Measurements from ENCODE around the gene SLC25A13.
A peak's percentile ranks its signal among the peaks of the same experiment; 100 is the strongest.
"Not testable (repeated sequence)": the region's sequence is repeated elsewhere in the genome, so short reads cannot be mapped to it uniquely, and the experiment has no call there.

The SLC25A13 gene, protein sequence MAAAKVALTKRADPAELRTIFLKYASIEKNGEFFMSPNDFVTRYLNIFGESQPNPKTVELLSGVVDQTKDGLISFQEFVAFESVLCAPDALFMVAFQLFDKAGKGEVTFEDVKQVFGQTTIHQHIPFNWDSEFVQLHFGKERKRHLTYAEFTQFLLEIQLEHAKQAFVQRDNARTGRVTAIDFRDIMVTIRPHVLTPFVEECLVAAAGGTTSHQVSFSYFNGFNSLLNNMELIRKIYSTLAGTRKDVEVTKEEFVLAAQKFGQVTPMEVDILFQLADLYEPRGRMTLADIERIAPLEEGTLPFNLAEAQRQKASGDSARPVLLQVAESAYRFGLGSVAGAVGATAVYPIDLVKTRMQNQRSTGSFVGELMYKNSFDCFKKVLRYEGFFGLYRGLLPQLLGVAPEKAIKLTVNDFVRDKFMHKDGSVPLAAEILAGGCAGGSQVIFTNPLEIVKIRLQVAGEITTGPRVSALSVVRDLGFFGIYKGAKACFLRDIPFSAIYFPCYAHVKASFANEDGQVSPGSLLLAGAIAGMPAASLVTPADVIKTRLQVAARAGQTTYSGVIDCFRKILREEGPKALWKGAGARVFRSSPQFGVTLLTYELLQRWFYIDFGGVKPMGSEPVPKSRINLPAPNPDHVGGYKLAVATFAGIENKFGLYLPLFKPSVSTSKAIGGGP

DNA sequence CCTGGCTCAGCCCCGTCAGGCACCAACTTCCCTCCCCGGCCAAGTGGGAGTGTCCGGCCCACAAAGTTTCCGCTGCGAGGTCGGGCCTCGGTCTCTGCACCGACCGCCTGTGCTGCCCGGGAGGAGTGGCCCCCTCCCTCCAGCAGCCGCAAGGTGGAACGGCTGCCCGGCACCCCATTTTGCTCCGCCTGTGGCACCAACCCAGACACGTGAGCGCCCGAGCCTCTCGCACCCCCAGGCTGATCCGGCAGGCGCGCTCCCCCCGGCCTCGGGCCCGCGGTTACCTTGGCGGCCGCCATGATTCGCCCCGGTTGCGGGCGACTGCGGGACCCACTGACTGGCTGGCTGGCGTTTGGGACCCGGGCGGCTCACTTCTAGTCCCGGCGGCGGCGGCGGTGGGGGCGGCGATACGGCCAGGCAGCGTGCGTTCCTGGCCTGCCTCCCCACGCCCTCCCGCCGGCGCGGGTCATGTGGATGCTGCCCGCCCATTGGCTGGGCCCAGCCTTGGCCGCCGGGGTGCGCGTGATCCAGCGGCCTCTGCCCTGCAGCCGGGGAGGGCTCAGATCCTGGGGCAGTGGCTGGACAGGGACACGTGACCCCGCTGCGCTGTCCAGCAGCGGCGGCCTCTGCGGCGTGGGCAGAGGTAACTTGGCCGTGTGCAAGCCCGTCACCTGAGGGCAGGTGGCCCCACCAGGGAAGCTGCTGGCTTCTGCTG, at the start of gene SLC25A13:
TSS of gene SLC25A13 (minus strand) at position 441 of the 715 bp plus-strand sequence. CDS start at position 299, 142 bp downstream.
- DNase-seq (ENCODE audit: low read depth in 2 of 2), result peak; percentile 60 to 61

DNA sequence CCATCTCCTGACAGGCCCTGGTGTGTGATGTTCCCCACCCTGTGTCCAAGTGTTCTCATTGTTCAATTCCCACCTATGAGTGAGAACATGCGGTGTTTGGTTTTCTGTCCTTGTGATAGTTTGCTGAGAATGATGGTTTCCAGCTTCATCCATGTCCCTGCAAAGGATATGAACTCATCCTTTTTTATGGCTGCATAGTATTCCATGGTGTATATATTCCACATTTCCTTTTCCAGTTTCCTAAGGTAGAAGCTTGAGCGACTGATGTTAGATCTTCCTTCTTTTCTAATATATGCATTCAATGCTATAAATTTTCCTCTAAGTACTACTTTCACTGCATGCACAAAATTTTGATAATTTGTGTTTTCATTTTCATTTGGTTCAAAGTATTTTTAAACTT, 44.0 kb upstream of the SLC25A13 start:
- DNase-seq (ENCODE audit: low read depth in 2 of 2), result not testable (repeated sequence)

DNA sequence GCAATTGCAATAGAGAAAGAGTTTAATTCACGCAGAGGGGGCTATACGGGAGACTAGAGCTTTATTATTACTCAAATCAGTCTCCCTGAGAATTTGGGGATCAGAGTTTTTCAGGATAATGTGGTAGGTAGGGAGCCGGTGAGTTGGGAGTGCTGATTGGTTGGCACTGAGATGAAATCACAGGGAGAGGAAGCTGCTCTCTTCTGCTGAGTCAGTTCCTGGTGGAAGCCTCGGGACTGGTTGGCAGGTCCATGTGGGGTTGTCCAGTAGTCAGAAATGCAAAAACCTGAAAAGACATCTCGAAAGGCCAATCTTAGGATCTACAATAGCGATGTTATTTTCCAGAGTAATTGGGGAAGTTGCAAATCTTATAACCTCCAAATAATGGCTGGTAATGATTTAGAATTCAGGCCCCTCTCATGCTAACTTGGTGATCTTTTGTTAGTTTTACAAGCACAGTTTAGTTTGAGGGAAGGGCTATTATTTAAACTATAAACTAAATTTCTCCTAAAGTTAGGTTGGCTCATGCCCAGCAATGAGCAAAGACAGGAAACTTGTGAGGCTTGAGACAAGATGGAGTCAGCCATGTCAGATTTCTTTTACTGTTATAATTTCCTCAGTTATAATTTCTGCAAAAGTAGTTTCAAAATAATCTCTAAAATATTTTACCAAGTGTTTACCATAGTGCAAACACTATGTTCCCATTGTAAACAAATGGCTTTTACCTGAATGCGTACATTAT, 39.4 kb upstream of the SLC25A13 start:
- no peak for DNase-seq (ENCODE audit: low read depth in 2 of 2)

DNA sequence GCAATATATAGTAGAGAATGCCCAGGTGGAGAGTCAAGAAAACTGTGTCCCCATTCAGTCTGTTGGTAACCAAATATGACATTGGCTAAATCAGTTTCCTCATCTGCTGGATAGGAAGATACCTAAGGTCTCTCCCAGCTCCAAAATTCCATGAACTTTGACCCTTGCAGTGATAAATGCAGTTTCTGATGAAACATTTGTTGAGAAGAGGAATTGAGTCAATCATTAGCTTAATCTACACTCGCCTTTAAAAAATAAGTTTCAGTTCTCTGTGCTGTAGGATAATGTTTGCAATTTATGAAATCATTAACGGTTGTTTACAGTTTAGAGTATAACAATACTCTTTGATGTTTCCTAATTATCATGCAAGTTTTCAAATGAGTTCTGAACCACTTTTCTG, 38.0 kb upstream of the SLC25A13 start:
- no peak for DNase-seq (ENCODE audit: low read depth in 2 of 2)

DNA sequence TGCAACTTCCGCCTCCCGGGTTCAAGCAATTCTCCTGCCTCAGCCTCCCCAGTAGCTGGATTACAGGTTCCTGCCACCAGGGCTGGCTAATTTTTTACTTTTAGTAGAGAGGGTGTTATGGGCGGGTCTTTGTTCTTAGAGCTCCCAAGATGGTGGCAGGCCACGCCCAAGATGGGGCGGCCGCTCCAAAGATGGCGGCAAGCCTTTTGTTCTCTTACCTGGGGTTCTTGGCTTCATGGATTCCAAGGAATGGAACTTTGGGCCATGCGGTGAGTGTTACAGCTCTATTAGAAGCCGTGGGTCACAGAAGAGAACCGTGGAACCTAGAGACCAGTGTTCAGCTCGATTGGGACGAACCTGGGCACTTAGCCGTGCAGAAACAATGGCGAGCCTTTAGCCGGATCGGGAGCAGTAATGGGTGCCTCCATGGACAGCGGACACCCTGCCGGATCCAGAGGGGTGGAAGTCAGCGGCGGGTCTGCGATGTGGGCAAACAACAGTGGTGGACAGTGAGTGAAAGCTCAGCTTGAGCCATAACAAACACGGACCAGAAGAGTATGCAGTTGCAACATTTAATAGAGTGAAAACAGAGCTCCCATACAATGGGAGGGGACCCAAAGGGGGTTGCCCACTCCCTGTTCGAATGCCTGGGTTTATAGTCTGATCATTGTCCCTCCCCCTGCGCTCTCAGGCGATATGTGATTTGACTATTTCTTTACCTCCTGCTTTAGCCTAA, 36.5 kb upstream of the SLC25A13 start:
- not testable (repeated sequence) for DNase-seq (ENCODE audit: low read depth in 2 of 2)

DNA sequence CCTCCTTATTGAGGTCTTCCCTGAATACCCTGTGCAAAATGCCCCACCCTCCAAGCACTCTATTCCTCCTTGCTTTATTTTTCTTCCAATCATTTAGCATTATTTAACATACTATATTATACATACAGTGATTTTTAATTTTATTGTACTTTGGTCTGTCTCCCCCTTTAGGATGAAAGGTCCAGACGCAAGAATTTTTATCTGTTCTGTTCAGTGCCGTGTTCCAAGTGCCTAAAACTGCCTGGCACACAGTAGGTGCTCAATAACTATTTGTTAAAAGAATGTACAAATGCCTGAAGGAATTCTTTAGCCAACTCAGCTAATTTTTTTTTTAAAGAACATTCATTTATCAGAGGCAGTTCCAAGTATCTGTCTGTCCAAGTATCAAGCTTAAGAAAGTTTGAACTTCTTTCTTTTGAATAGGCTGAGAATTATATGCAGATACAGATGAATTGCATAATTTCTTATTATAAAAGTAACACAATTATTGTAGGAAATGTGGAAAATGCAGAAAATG, 34.1 kb upstream of the SLC25A13 start:
- DNase-seq (ENCODE audit: low read depth in 2 of 2), result no peak

DNA sequence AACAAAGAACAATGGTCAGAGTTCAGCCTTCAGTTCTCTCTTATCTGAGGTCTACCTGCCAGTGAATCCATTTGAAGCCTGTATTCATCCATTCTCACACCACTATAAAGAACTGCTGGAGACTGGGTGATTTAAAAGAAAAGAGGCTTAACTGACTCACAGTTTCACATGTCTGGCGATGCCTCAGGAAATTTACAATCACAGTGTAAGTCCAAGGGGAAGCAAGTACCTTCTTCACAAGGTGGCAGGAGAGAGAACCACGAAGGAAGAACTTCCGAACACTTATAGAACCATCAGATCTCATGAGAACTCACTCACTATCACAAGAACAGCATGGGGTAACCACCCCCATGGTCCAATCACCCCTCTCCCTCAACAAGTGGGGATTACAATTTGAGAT, 33.0 kb upstream of the SLC25A13 start:
- DNase-seq (ENCODE audit: low read depth in 2 of 2), result no peak

DNA sequence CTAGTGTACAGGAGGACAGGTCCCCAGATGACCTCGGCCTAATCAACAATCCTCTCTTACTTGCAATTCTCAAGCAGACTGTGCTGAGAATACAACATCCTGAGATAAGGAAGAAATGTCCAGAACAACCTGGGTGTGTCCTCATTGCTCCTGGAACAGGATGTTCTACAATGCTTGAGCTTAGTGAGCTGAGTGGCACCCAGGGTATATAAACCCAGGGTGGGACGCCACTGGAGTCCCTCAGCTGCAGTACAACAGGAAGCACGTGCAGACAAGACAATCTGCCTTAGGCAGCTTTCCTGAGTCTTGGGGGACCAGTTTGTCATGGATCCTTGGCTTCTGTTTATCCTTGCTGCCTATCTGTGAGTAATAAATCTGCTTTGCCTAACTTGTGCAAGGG, 27.7 kb upstream of the SLC25A13 start:
- no peak for DNase-seq (ENCODE audit: low read depth in 2 of 2)

DNA sequence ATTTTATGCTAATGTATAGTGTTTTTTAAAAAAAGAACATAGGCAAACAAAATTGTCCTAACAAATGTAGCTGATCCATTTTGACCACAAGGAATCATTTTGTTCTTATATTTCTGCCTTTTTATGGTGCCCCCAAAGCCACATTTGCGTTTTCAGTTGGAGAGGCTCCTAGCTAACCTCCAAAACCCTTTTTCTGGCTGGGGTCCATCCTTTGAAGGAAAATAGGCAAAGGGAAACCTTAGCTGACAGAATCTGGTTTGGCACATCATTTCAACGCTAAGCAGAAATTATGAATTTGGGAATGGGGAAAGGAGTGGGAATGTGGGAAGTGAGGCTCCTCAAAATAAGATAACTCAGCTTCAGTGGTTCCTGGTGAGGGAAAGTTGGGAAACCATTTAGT, 25.6 kb upstream of the SLC25A13 start:
- no peak for DNase-seq (ENCODE audit: low read depth in 2 of 2)

DNA sequence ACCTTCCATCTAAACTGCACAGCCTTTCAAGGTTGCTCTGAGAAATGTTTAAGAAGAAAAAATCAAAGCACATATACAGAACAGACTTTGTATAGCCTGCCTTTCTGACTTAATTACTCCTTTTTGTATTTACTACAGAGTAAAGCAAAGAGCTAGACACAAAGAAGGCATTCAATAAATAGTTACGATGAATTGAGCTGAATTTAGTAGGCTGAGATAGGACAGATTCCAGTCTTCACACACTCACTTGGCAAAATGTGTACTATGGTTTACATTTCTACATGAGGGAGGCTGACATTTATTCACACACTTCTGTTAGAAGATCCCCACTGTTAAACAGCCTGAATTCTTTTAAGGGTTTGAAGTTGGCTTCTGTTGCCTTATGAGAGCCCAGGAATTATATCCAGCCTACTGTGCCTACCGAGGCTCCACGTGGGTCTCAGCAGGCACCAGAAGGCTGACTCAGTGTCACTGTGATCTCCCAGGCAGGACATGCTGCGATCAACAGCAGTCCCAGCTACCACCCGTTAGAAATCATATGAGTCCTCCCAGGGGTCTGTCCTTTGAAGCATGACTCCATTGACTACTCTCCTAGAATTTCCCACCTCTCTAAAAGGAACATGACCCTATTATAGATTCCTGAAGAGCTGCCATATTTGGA, 24.5 kb upstream of the SLC25A13 start:
- DNase-seq (ENCODE audit: low read depth in 2 of 2), result no peak

DNA sequence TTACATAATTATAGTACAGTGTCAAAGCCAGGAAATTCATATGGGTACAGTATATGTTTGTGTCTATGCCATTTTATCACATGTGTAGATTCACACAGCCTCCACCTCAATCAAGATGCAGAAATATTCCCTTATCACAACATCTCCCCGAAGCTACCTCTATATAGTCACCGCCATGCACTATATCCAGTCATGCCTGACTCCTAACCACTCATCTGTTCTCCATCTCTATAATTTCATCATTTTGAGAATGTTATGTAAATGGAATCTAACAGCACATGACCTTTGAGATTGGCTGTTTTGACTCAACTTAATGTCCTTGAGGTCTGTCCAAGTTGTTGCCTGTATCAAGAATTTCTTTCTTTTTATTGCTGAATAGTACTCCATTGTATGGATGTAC, 22.3 kb upstream of the SLC25A13 start:
- no peak for DNase-seq (ENCODE audit: low read depth in 2 of 2)

DNA sequence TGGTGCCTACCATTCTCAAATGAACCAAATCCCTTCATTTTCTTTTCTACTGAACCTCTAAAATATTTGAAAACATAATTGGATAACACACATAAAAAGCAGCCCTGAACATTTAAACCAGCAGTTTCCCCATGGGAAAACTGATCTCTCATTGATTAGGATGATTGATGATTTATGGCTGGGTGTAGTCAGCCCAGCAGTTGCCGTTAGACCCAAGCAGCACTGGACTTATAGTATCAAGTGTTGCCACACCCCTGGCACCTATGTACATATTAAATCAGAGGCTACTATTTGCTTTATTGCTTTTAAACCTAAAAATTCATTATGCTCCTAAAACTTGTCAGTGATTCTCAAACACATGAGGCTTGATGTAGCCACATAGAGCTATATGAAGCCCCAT, 20.2 kb upstream of the SLC25A13 start:
- no peak for DNase-seq (ENCODE audit: low read depth in 2 of 2)

DNA sequence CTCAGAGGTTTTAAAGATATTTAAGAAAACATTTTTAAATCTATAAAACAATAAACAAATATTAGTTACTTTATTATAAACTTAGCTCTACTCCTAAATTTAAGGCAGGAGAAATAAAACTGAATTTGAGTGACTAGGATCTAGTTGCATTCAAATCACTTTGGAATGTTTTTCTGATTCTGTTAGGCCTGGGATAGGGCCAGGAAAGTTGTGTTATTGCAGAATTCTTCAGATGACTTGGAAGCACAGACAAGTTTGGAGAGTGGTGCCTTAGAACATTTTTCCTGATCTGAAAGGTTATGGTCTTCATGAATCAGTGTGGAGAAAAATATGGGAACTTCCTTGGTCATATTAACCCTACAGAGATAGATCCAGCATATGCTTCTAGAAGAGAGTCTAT, 15.6 kb upstream of the SLC25A13 start:
- DNase-seq (ENCODE audit: low read depth in 2 of 2), result no peak

DNA sequence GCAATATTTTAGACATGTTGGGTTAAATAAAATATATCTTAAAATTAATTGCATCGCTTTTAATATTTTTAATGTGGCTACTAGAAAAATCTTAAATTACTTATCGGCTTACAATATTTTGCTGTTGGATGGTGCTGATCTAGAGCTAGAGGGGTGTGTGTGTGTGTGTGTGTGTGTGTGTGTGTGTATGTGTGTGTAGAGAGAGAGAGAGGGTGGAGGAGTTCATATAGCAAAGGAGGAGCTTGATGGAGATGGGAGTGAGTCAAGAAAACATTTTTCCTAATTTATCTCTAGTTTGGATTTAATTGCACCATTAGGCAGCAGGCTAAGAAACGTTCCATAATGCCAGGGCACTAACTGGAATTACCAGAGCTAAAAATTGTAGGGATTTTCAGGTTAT, 10.4 kb upstream of the SLC25A13 start:
- no peak for DNase-seq (ENCODE audit: low read depth in 2 of 2)

DNA sequence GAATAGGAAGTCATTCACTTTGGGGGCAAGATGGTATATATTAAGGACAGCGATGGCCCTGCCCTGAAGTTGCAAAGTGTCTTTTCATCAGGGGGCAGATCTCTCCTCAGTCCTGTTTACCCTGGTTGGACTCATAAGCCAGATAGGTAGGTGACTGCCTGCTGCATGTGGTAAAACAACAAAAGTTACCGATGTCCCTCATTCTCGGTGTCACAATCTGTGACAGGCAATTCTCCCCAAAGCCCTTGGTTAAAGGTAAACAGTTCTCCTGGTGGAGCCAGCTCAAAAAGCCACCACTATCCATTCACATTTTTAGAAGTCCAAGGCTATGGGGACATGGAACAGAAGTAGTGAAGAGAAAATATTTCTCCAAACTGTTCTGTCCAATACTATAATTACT, 9.9 kb upstream of the SLC25A13 start:
- no peak for DNase-seq (ENCODE audit: low read depth in 2 of 2)

DNA sequence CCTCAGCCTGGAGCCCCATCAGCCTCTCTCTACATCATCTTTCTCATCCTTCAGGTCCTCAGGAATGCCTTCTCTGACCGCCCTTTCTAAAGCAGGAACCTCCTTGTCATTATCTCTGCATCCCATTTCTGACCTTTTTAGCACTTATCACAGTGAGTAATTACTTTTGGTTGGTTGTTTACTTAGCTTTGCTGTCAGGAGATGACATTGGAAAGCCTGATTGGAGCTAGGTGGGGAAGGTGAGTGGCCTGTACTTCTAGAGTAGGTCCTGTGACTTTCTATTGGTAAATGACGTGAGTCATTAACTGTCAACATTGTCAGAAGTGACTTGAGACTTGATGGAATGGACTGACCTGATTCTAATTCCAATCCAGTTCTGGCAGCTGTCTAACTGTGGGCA, 9.3 kb upstream of the SLC25A13 start:
- no peak for DNase-seq (ENCODE audit: low read depth in 2 of 2)

DNA sequence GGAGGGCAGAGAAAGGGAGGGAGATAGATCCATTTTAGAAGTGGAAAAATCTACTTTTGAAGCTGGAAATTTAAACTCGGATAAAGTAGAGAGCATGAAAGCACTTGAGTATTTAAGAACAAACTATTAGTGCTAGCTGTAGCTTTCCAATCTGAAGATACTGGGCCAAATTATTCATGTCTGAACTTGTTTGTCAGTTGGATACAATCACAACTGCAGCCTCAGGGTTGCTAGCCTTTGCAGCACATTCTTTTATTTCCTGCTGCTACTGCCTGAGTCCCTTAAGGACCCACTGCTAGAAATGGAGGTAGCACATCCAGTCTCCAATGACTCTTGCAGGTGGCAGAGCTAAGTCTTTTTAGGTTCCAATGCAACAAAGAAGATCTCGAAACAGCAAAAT, 8.3 kb upstream of the SLC25A13 start:
- no peak for DNase-seq (ENCODE audit: low read depth in 2 of 2)

DNA sequence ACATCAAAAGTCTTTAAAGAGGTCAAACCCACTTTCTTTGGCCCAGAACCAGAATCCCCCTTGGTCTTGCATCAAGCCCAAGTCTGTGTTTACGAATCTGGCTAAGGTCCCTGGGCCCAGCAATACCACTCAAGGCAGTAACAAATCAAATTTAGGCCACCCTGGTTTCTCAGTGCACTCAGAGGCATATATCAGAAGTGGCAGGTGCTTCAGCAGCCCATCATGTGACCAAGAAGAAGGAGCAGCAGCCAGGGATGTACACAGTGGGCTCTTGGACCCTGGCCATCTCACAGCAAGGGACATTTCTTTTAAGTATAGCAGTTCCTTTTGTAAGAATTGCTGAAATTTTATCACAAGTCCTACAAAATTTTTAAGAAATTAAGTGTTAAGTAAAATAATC, 7.3 kb upstream of the SLC25A13 start:
- no peak for DNase-seq (ENCODE audit: low read depth in 2 of 2)

DNA sequence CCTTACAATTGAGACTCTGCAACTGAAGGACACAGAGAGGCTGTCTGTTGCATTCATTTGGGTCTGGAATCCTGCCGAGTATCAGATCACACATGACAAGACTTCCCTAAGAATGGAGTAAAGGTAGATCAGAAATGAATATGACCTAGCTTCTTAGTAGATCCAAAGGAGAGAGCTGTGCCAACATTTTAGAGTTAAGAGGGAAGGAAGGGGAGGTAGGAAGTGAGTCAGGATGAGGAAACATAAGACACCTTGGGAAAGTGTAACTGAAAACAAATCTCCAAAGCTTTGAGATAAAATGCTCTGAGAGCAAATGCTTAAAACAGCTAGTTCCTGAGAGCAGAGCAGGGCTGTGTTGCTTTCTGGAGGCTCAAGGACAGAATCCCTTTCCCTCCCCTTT, 6.1 kb upstream of the SLC25A13 start:
- no peak for DNase-seq (ENCODE audit: low read depth in 2 of 2)

DNA sequence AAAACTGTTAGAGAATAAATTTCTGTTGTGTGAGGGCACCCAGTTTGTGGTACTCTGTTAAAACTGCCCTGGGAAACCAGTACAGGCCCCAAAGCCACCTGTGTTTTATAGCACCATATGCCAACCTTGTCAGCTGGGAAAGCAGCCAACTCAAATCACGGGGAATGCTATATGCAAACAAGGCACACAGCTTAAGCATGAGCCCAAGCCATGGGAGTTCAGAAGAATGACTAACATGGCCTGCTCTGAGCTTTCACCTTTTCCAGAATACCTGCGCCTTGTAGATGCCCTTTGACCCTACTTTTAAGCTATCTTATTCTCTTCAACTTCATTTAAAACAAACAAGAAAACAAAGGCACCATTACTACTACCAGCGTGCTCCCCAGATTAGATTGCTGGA, 5.5 kb upstream of the SLC25A13 start:
- DNase-seq (ENCODE audit: low read depth in 2 of 2), result no peak

DNA sequence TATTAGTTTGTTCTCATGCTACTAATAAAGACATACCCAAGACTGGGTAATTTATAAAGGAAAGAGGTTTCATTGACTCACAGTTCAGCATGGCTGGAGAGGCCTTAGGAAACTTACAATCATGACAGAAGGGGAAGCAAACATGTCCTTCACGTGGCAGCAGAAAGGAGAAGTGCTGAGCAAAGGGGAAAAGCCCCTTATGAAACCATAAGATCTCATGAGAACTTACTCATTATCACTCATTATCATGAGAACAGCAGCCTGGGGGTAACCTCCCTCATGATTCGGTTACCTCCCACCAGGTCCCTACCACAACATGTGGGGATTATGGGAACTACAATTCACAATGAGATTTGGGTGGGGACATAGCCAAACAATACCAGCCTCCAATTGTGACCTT, 4.9 kb upstream of the SLC25A13 start:
- not testable (repeated sequence) for DNase-seq (ENCODE audit: low read depth in 2 of 2)

Measured in stimulated activated CD8-positive, alpha-beta memory T cell treated with anti-CD3 and anti-CD28 coated beads, Interleukin-15, amount 100 ng/mL, for 48 hours (primary cell).